HG02588 (cell line): Measurements from ENCODE around the gene DCTN4.
"Not testable (repeated sequence)": the region's sequence is repeated elsewhere in the genome, so short reads cannot be mapped to it uniquely, and the experiment has no call there.

Experiments used
- ATAC-seq: cut with Tn5 transposase; IDR thresholded peaks from one replicate; pipeline ENCODE4 v1.9.1; 2021; ENCODE audit warnings: mild to moderate bottlenecking, moderate library complexity; ENCODE audit not compliant: unreplicated experiment

DCTN4 gene

DNA sequence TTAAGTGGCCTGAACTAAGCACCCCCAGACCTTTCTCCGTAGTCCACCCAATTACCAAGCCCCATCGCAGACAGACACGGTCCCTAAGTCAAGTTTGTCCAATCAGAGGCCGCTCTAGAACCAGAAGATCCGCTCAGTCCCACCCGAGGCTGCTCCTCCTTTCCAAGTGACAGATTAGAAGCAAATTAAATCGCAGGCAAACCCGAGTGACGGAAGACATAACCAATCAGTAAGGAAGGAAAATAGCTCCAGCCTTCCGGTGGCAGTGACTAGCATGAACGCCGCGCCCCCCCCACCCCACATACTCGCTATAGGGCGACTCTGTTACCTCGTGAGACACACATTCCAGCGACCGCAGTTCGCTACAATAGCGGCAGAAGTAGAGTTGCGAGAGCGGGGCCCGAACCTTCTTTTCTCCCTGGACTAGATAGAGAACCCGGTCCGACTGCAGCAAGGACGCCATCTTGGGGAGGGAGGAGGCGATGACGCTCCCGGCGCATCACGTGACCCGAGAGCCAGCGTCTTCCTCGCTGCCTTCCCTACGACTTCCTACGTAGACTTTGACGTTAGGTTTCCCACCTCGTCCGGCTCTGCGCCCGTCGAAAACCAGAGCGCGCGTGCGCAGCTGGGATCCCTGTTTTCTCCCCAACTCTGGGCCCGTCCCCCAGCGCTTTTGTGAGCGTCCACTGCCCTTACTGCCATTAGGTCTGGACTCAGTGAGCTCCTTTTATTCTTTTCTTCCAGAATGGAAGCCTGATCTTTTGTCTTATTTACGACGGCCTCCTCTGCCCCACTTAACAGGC, at the start of gene DCTN4:
TSS of gene DCTN4 (minus strand) at position 487 of the 803 bp plus-strand sequence. CDS start at position 463, 24 bp downstream.
- peak; percentile 95 for ATAC-seq

- ATAC-seq = no peak
Observed at GRCh38 chr5:150804388-150804787, 45.6 kb upstream of the DCTN4 start.

GRCh38 chr5:150801117-150801927, 42.5 kb upstream of the DCTN4 start:
- ATAC-seq = no peak

DNA sequence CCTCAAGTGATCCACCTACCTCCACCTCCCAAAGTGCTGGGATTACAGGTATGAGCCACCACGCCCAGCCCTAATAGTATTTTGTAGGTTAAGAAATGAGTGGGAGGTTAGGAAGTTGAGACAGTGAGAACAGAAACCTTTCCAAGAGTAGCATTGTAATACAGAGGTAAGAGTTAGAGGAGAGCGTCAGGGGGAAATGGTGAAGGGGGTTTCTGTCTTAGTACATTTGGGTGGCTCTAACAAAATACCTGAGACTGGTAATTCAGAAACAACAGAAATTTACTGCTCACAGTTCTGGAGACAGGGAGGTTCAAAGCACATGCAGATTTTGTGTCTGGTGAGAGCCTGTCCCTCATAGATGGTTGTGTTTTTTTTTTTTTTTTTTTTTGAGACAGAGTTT, 38.6 kb upstream of the DCTN4 start:
- no peak for ATAC-seq

DNA sequence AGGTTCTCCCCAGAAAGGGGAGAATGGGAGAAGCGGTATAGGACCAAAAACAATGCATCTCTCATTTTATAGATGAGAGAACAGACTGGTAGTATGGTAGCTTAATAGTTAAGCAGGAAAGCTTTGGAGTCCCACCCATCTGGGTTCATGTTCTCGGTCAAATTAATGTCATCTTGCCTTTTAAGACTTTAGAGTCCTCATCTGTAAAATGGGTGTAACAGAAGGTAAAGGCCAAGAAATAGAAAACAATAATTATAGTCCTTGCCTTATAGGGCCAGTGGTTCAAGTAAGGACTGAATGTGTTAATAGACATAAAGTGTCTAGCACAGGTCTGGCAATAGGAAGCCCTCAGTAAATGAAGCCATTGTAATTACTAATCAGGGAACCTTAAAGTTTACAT, 36.1 kb upstream of the DCTN4 start:
- ATAC-seq = no peak

DNA sequence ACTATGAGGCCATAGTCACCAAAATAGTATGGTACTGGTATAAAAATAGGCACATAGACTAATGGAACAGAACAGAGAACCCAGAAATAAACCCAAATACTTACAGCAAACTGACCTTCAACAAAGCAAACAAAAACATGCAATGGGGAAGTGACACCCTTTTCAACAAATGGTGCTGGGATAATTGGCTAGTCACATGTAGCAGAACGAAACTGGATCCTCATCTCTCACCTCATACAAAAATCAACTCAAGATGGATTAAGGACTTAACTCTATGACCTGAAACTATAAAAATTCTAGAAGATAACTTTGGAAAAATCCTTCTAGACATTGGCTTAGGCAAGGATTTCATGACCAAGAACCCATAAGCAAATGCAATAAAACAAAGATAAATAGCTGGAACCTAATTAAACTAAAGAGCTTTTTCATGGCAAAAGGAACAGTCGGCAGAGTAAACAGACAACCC, 34.6 kb upstream of the DCTN4 start:
- ATAC-seq = not testable (repeated sequence)

- ATAC-seq = no peak
Observed at GRCh38 chr5:150791536-150791935, 32.7 kb upstream of the DCTN4 start.

- peak; percentile 94 for ATAC-seq
Observed at GRCh38 chr5:150789943-150790611, 31.3 kb upstream of the DCTN4 start.

GRCh38 chr5:150789450-150789849, 30.6 kb upstream of the DCTN4 start:
- ATAC-seq = no peak

DNA sequence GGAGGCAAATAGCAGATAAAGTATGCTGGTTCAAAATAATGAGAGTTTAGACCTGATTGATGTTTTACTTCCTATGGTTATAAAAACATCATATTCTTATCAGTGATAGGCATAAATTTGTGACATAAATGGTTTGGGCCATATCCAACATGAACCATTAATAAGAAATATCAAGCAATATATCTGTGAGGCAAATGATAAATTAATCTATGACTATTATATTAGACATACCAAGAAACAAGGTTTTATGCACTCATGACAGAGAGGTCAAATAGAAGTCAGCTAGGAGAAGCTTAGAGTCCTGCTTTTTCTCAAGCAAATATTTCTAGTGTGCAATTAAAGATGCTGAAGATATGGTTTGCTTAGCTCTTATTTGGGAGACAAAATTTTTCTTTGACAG, 30.2 kb upstream of the DCTN4 start:
- no peak for ATAC-seq

DNA sequence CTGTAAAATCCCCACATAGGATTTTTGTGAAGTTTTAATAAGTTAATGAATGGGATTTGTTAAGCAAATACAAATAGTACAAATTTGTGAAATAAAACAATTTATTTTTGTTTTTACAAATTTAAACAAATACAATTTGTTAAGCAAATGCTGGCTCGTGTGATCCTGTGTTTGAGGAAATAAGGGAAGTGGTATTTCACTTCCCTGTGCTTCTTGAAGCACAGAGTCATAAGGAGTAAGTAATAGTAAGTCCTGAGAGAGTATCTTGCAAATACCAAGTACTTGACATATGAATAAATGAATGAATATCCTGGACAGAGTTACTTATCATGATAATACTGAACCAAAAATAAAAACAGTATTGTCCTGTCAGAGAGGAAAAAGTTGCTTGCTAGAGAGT, 28.8 kb upstream of the DCTN4 start:
- no peak for ATAC-seq

GRCh38 chr5:150786876-150787275, 28.1 kb upstream of the DCTN4 start:
- no peak for ATAC-seq

- no peak for ATAC-seq
Observed at GRCh38 chr5:150785950-150786349, 27.1 kb upstream of the DCTN4 start.

- peak; percentile 32 for ATAC-seq
Observed at GRCh38 chr5:150783422-150783928, 24.7 kb upstream of the DCTN4 start.

GRCh38 chr5:150782850-150783249, 24.0 kb upstream of the DCTN4 start:
- ATAC-seq = no peak

DNA sequence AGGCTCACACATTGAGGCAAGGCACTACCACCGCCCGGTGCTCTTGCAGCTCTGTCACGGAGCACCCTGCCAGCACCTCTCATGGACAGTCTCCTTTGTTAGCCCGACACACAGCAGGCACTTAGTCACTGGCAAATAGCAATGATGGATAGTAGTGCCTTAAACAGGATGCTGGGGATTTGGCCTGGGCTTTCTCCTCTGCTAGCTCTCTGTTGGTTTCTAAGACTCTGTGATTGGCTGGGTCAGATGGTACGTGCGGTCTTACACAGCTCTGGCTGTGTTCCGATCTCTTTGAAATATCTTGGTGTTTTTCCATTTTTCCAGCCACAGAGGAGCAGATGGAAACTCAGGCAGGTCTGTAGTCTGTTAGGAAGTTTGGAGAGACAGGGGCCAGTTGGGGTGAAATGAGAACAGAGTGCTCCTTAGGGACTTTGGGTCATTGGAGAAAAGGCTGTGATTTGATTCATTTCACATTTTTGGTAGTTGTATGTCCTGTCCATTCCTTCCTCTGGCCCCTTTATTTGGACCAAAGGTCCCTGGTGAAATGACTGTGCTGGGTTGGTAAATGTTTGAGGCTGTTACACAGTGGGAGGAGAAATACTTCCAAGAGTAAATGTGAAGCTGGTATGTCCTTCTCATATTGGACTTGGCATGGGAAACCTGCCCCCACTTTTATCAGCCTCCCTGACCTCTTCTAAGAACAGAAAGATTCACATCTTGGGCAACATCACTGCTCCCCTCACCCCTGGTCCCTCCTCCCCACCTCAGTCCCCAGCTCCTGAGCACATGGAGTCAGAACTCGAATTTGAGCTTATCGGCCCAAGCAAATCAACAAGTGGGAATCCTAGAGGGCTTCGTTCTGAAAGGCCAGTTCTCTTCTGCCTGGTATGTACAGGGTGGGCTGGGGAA, 23.1 kb upstream of the DCTN4 start:
- no peak for ATAC-seq

- ATAC-seq = no peak
Observed at GRCh38 chr5:150780816-150781221, 22.0 kb upstream of the DCTN4 start.

GRCh38 chr5:150780187-150780692, 21.4 kb upstream of the DCTN4 start:
- ATAC-seq = peak; percentile 61

- ATAC-seq = no peak
Observed at GRCh38 chr5:150779397-150780186, 20.8 kb upstream of the DCTN4 start.
